Stimulated activated CD8-positive, alpha-beta memory T cell treated with anti-CD3 and anti-CD28 coated beads, Interleukin-2, amount 100 ng/mL, for 48 hours (primary cell): Measurements from ENCODE around the gene SERTAD2.

ENCODE experiments used
- DNase-seq, 2 donors: peaks; one replicate each; pipeline ENCODE4 v3.0.0-alpha.2; 2020; ENCODE audit warnings: low read depth in 2 of 2

SERTAD2 gene

GRCh38 chr2:64581777-64582539 is 71.8 kb downstream of the SERTAD2 start:
- no peak for DNase-seq
